Muscle layer of duodenum (tissue), 2 donors: Measurements from ENCODE around the gene TMEM258.

Experiments used
- H3K27ac ChIP-seq: one replicate; pipeline ENCODE4 v1.7.0; 2013; ENCODE audit warnings: mild to moderate bottlenecking, low read length
- H3K27me3 ChIP-seq: one replicate; pipeline ENCODE4 v1.7.0; 2013; ENCODE audit warnings: low read depth, mild to moderate bottlenecking, control low read depth, low read length
- H3K36me3 ChIP-seq, 2 donors: one replicate each; pipeline ENCODE4 v1.7.0; 2013; ENCODE audit warnings: low read length in 2 of 2, control low read depth in 1 of 2, mild to moderate bottlenecking in 1 of 2; ENCODE audit not compliant: insufficient read depth in 2 of 2, control insufficient read depth in 1 of 2
- H3K4me1 ChIP-seq, 2 donors: one replicate each; pipeline ENCODE4 v1.7.0; 2013; ENCODE audit warnings: low read length in 2 of 2, mild to moderate bottlenecking in 2 of 2, control low read depth in 1 of 2, moderate library complexity in 1 of 2; ENCODE audit not compliant: insufficient read depth in 2 of 2, control insufficient read depth in 1 of 2
- H3K4me3 ChIP-seq, 2 donors: one replicate each; pipeline ENCODE4 v1.7.0; 2013; ENCODE audit warnings: low read length in 2 of 2, low read depth in 1 of 2, mild to moderate bottlenecking in 1 of 2
- H3K9me3 ChIP-seq, 2 donors: one replicate each; pipeline ENCODE4 v1.7.0; 2013; ENCODE audit warnings: low read length in 2 of 2, control low read depth in 1 of 2, mild to moderate bottlenecking in 1 of 2; ENCODE audit not compliant: control insufficient read depth in 1 of 2
- donor health status: healthy.

Gene TMEM258

DNA sequence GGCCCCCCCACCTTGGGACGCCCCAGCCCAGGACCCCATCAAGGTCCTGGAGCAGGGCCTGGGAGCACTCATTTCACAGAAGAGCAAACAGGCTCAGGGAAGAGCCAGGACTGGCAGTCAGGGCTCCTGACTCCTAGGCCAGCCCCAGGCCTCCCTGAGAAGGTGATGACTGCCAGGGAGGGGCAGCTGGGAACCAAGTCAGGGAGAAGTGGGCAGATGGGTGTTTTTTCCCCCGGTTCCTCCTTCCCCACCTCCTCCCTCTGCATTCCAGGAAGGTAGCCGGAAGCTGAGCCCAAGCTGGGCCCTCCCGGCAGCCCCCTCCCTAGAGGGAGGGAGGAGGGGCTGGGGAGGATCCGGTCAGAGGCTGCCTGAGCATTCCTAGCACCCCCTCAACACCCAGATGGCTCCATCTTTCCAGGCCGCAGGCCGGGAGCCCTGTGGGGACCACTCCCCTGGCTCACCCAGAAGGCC is 20.4 kb downstream of the TMEM258 start:
- H3K9me3 ChIP-seq = no peaks in the 10 kb centered on the region

GRCh38 chr11:61771195-61771894 is 21.1 kb downstream of the TMEM258 start:
- Histone ChIP-seq H3K4me1 (no peaks in the 10 kb centered on the region), H3K27ac (no peak overlapping the region), H3K4me3 (no peak overlapping the region), H3K9me3 (no peaks in the 10 kb centered on the region), H3K36me3 (no peaks in the 10 kb centered on the region), H3K27me3 (no peaks in the 10 kb centered on the region)

More for the DNA sequence above, 20.4 kb downstream of the TMEM258 start:
- no peak overlapping the region for H3K27ac ChIP-seq
- no peaks in the 10 kb centered on the region for H3K36me3 ChIP-seq
- no peak overlapping the region for H3K4me3 ChIP-seq
- no peaks in the 10 kb centered on the region for H3K27me3 ChIP-seq
- H3K4me1 ChIP-seq = peaks cover 0 to 3% of the 10 kb centered on the region in 2 donors

GRCh38 chr11:61769946-61770683 is 22.3 kb downstream of the TMEM258 start:
- Histone ChIP-seq H3K27me3 (no peaks in the 10 kb centered on the region), H3K9me3 (no peaks in the 10 kb centered on the region), H3K4me1 (no peaks in the 10 kb centered on the region), H3K4me3 (no peak overlapping the region), H3K36me3 (no peaks in the 10 kb centered on the region), H3K27ac (no peak overlapping the region)

DNA sequence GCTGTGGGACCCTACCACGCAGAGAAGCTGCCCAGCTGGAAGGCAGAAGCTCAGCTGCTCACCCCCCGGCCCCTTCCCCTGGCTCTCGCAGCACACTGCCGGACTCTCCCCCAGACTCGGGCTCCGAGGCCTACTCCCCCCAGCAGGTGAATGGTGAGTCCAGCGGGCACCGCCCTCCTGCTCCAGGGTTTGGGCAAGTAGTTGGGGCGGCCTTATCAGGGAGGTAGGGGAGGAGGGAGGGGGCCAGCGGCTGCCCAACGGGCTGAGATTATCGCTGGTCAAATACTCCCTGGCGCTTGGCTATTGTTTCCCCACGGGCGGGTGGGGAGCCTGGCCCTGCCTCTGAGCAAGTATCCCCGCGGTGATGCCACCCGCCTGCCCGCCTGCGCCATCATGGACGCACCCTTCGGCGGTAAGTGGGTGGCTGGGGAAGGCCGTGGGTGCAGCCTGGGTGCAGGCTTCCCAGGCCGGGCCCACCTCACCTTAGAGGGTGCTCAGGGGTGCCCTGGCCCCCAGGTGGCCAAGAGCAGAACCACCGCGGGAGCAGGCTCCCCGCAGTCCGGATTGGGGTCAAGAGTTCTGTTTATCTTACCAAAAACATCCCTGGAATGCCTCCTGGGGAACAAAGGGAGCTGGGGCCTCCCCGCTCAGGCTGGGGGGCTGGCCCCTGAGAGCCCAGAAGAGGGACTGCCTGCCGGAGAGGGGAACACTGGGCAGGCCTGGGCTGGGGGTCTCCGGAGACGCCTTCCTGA is 23.1 kb downstream of the TMEM258 start:
- Histone ChIP-seq H3K36me3 (no peaks in the 10 kb centered on the region), H3K4me3 (no peak overlapping the region), H3K9me3 (no peaks in the 10 kb centered on the region), H3K27ac (no peak overlapping the region), H3K4me1 (no peaks in the 10 kb centered on the region), H3K27me3 (no peaks in the 10 kb centered on the region)

- no peak overlapping the region for H3K27ac ChIP-seq
- H3K36me3 ChIP-seq = no peaks in the 10 kb centered on the region
- H3K27me3 ChIP-seq = no peaks in the 10 kb centered on the region
These were observed 23.9 kb downstream of the TMEM258 start for GRCh38 chr11:61768376-61769076.

DNA sequence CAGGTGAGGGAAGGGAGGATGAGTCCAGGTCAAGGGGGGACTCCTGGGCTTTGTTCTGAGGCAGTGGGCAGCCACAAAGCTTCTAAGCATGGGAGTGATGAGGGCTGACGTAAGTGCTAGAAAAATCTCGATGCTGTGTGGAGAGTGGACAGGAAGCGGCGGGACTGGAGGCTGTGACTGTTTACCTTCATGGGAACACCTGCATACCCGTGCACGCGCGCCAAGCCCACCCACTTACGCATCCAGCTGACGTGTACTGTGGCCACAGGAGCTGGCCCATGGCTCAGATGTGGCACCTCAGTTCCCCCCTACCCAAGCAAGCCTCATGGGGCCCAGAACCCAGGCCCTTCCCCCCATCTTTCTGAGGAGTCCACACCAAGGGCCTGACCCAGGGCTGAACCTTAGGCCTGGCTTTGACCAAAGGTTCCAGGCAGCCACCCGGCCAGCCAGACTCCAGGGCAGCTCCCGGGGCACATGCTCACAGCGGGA is 26.0 kb downstream of the TMEM258 start:
- H3K27ac ChIP-seq = no peak overlapping the region

More at GRCh38 chr11:61768376-61769076, 23.9 kb downstream of the TMEM258 start:
- H3K4me1 ChIP-seq = no peaks in the 10 kb centered on the region
- H3K4me3 ChIP-seq = no peak overlapping the region
- no peaks in the 10 kb centered on the region for H3K9me3 ChIP-seq

GRCh38 chr11:61765550-61766253 is 26.7 kb downstream of the TMEM258 start:
- H3K4me1 ChIP-seq = no peaks in the 10 kb centered on the region

More for the DNA sequence above, 26.0 kb downstream of the TMEM258 start:
- Histone ChIP-seq H3K36me3 (no peaks in the 10 kb centered on the region), H3K27me3 (no peaks in the 10 kb centered on the region), H3K4me3 (no peak overlapping the region), H3K4me1 (no peaks in the 10 kb centered on the region), H3K9me3 (no peaks in the 10 kb centered on the region)

DNA sequence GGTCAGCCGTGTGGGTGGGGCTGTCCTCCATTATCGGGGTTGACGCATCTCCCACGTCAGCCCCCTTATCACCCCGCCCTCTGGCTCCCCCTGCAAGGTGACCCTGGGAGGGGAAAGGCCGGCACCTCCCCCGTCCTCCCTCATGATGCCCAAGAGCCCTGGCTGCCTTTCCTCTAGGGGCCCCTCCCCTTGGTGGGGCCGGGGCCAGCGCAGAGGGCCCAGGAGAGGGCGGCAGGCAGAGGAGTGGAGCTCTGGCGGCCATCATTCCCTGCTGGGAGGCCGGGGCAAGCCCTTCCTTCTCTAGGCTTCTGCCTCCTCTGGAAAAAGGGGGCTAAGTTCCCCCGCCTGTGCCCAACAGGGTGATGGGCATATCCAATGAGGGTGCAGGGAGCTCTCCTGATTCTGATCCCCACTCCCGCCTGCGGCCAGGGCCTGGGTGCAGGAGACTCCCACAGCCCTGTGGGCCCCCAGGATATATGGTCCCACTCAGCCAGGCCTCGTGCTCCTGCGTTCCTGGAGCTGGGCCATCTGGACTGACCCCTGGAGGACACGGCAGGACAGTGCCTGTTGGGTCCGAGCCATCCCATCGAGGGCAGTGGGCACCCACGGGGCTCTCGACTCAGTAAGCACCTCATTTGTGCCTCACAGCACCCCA is 27.7 kb downstream of the TMEM258 start:
- Histone ChIP-seq H3K36me3 (no peaks in the 10 kb centered on the region), H3K27me3 (no peaks in the 10 kb centered on the region), H3K4me1 (no peaks in the 10 kb centered on the region), H3K9me3 (no peaks in the 10 kb centered on the region), H3K27ac (no peak overlapping the region), H3K4me3 (no peak overlapping the region)

More at GRCh38 chr11:61765550-61766253, 26.7 kb downstream of the TMEM258 start:
- Histone ChIP-seq H3K27me3 (no peaks in the 10 kb centered on the region), H3K27ac (no peak overlapping the region), H3K36me3 (no peaks in the 10 kb centered on the region), H3K4me3 (no peak overlapping the region), H3K9me3 (no peaks in the 10 kb centered on the region)

GRCh38 chr11:61763930-61764605 is 28.3 kb downstream of the TMEM258 start:
- no peaks in the 10 kb centered on the region for H3K36me3 ChIP-seq
- H3K27me3 ChIP-seq = no peaks in the 10 kb centered on the region
- H3K4me3 ChIP-seq = no peak overlapping the region
- no peak overlapping the region for H3K27ac ChIP-seq
- H3K9me3 ChIP-seq = no peaks in the 10 kb centered on the region
- H3K4me1 ChIP-seq = no peaks in the 10 kb centered on the region
